Spleen (tissue), 7 donors: ENCODE data around the gene EIF3L.

ENCODE experiments used
- POLR2A ChIP-seq, 3 donors: fragments of 450-650 bp; IDR thresholded peaks; one replicate each; pipeline ENCODE4 v1.5.1; 2017; ENCODE audit warnings: antibody characterized with exemption in 3 of 3, mild to moderate bottlenecking in 1 of 3
- TF ChIP-seq, protein P1 (sequence below), 11 experiments: fragments of 200-600 bp in 7 of 11; fragments of 450-650 bp in 4 of 11; sonication (generic) in 4 of 11; IDR thresholded peaks in 8 of 11; conservative IDR thresholded peaks in 3 of 11; 1 replicate in 7 of 11; 2 replicates in 4 of 11; pipeline versions ENCODE4 v1.4.0 to v1.8.0; 2016 to 2021; ENCODE audit warnings: antibody characterized with exemption in 11 of 11, inconsistent platforms in 4 of 11, mild to moderate bottlenecking in 1 of 11
- donor health status: DM: no; HTN: no; CAD: no; lungs with moderate emphysema.
- donor health status: DM: no; HTN: no; CAD: no.
- donor health status: DM: no; HTN: no; CAD: no.

DNA sequence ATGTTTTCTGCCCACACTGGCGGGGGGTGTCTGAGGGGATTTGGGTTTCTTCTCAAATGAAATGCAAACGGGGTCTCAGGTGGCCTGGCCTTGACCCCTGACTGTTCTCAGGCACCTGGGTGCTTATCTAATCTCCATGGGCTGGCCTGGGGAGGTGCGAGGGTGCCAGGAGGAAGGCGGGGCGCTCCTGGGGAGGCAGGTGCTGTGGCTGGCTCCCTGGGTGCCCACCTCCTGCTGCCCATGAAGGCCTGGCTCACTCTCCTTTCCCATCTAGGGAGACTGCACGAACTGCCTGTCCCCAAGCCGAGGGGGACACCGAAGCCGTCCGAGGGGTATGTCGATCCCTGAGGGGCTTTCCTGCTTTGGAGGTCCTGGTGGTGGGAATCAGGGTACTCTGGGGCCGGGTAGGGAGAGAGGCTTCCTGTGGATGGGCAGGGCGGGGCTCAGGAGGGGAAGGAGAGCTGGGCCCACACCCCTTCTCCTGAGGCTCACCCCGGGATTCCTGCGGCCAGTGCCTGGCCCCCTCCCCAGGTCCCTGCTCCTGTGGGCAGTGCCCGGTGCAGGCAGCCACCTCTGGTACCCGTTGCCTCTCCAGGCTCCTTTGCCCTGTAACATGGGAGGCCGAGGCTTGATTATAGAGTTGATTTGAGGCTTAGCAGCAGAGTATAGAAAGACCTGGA, 75.3 kb downstream of the EIF3L start:
- no peak for TF ChIP-seq POLR2A (IDR thresholded peaks at IDR 0.05)
- TF ChIP-seq, protein P1, sequence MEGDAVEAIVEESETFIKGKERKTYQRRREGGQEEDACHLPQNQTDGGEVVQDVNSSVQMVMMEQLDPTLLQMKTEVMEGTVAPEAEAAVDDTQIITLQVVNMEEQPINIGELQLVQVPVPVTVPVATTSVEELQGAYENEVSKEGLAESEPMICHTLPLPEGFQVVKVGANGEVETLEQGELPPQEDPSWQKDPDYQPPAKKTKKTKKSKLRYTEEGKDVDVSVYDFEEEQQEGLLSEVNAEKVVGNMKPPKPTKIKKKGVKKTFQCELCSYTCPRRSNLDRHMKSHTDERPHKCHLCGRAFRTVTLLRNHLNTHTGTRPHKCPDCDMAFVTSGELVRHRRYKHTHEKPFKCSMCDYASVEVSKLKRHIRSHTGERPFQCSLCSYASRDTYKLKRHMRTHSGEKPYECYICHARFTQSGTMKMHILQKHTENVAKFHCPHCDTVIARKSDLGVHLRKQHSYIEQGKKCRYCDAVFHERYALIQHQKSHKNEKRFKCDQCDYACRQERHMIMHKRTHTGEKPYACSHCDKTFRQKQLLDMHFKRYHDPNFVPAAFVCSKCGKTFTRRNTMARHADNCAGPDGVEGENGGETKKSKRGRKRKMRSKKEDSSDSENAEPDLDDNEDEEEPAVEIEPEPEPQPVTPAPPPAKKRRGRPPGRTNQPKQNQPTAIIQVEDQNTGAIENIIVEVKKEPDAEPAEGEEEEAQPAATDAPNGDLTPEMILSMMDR (IDR thresholded peaks at IDR 0.05 in 8 of 11, conservative IDR thresholded peaks at IDR 0.05 in 3 of 11), result no peak
